Cardiac muscle cell (in vitro differentiated cells and primary cell): ENCODE data around the gene TPSAB1. TPM values are rescaled to one million over a fixed set of nuclear protein-coding genes. Genes with fewer than 3 reads are reported as not detected.
"Not testable (repeated sequence)": the region's sequence is repeated elsewhere in the genome, so short reads cannot be mapped to it uniquely, and the experiment has no call there.

ENCODE experiments used
- DNase-seq, 2 donors: peaks; one replicate each; pipeline versions ENCODE4 v3.0.0 to v3.0.0-alpha.2; 2010 to 2017; ENCODE audit warnings: low read depth in 1 of 2, low spot score in 1 of 2
- H3K27ac ChIP-seq: fragments of 200-600 bp; sonication (generic); 2 replicates; pipeline ENCODE4 v1.5.1; 2016
- H3K27me3 ChIP-seq: fragments of 200-600 bp; sonication (generic); 2 replicates; pipeline ENCODE4 v1.6.0; 2016; ENCODE audit warnings: control low read depth
- H3K36me3 ChIP-seq: fragments of 200-600 bp; sonication (generic); 2 replicates; pipeline ENCODE4 v1.5.1; 2016; ENCODE audit warnings: control low read depth
- H3K4me1 ChIP-seq: fragments of 200-600 bp; sonication (generic); 2 replicates; pipeline ENCODE4 v1.8.1; 2017; ENCODE audit warnings: low read depth, mild to moderate bottlenecking, mixed run types
- H3K4me3 ChIP-seq: fragments of 200-600 bp; sonication (generic); 2 replicates; pipeline ENCODE4 v1.5.1; 2016; ENCODE audit warnings: mild to moderate bottlenecking
- H3K9me3 ChIP-seq: fragments of 200-600 bp; sonication (generic); 2 replicates; pipeline ENCODE4 v1.5.1; 2017; ENCODE audit warnings: low read depth, mild to moderate bottlenecking, control low read depth
- CTCF ChIP-seq: IDR thresholded peaks from 2 replicates; pipeline ENCODE4 v1.5.1; 2012; ENCODE audit warnings: low read depth, mild to moderate bottlenecking, low read length
- polyA plus RNA-seq: library from polyadenylated mRNA; unstranded; fragments of >200 nt; fragmentation: Nextera tagmentation; extraction: Ambion mirVana; gene quantifications from 2 replicates; pipeline ENCODE4 v1.2.1, GENCODE V29; 2016
- total RNA-seq: library from RNA; depleted of rRNA; stranded (reverse); fragments of >200 nt; gene quantifications from 2 replicates; pipeline ENCODE4 v1.2.3, GENCODE V29; 2016

TPSAB1 gene
- total and polyA plus RNA-seq, 2 experiments from 2014 or later, result not detected

- Histone ChIP-seq H3K4me1 (no peaks in the 10 kb centered on the region), H3K27ac (no peak overlapping the region), H3K36me3 (no peaks in the 10 kb centered on the region), H3K4me3 (no peak overlapping the region), H3K27me3 (no peaks in the 10 kb centered on the region), H3K9me3 (no peaks in the 10 kb centered on the region)
- no peak for DNase-seq
- no peak for TF ChIP-seq CTCF
Measured at GRCh38 chr16:1195393-1195666, 45.2 kb upstream of the TPSAB1 start.

GRCh38 chr16:1196494-1196893 is 44.0 kb upstream of the TPSAB1 start:
- H3K4me3 ChIP-seq, result no peak overlapping the region
- TF ChIP-seq CTCF, result no peak
- no peak overlapping the region for H3K27ac ChIP-seq
- no peaks in the 10 kb centered on the region for H3K9me3 ChIP-seq
- no peaks in the 10 kb centered on the region for H3K4me1 ChIP-seq
- no peaks in the 10 kb centered on the region for H3K27me3 ChIP-seq
- no peaks in the 10 kb centered on the region for H3K36me3 ChIP-seq
- no peak for DNase-seq

- no peak overlapping the region for H3K4me3 ChIP-seq
- H3K27me3 ChIP-seq, result no peaks in the 10 kb centered on the region
- H3K36me3 ChIP-seq, result no peaks in the 10 kb centered on the region
- no peak overlapping the region for H3K27ac ChIP-seq
- no peaks in the 10 kb centered on the region for H3K9me3 ChIP-seq
- no peak for TF ChIP-seq CTCF
- H3K4me1 ChIP-seq, result no peaks in the 10 kb centered on the region
- DNase-seq, result no peak
Measured at GRCh38 chr16:1197237-1197866, 43.2 kb upstream of the TPSAB1 start.

GRCh38 chr16:1198194-1198593 is 42.3 kb upstream of the TPSAB1 start:
- TF ChIP-seq CTCF, result no peak
- H3K27me3 ChIP-seq, result no peaks in the 10 kb centered on the region
- H3K27ac ChIP-seq, result no peak overlapping the region
- no peak for DNase-seq
- H3K36me3 ChIP-seq, result no peaks in the 10 kb centered on the region
- H3K4me3 ChIP-seq, result no peak overlapping the region
- no peaks in the 10 kb centered on the region for H3K9me3 ChIP-seq
- no peaks in the 10 kb centered on the region for H3K4me1 ChIP-seq

GRCh38 chr16:1198671-1199346 is 41.7 kb upstream of the TPSAB1 start:
- DNase-seq, H3K4me3 ChIP-seq, H3K4me1 ChIP-seq, H3K27me3 ChIP-seq, H3K36me3 ChIP-seq, H3K9me3 ChIP-seq, H3K27ac ChIP-seq: not testable (repeated sequence)

GRCh38 chr16:1199347-1200013 is 41.0 kb upstream of the TPSAB1 start:
- Histone ChIP-seq H3K4me3 (no peak overlapping the region), H3K27ac (no peak overlapping the region), H3K36me3 (no peaks in the 10 kb centered on the region), H3K9me3 (no peaks in the 10 kb centered on the region), H3K4me1 (no peaks in the 10 kb centered on the region), H3K27me3 (no peaks in the 10 kb centered on the region)
- TF ChIP-seq CTCF, result no peak
- DNase-seq, result no peak
